Left cardiac atrium (tissue), 4 donors: Measurements from ENCODE around the gene CLNK. TPM values are rescaled to one million over a fixed set of nuclear protein-coding genes. Genes with fewer than 3 reads are reported as not detected.

Experiments
- ATAC-seq, 2 donors: fragments of 200-7000 bp; cut with Tn5 transposase; one replicate each; pipeline ENCODE4 v1.9.1; 2020; ENCODE audit warnings: mild to moderate bottlenecking in 2 of 2, moderate library complexity in 2 of 2
- DNase-seq: peaks from one replicate; pipeline ENCODE4 v3.0.0-alpha.2; 2020
- intact Hi-C, 2 donors: fragments of 100-400 bp; cut with DNase I; formaldehyde crosslinking; loops; one replicate each; pipeline versions ENCODE4 v1.14.1 to v1.15.1; 2022 to 2023
- total RNA-seq, 2 donors: library from RNA; stranded (reverse); fragmentation: NEBNext Ultra II Directional; extraction: Animal tissue kit (Norgen Biotek cat#: 25700); gene quantifications; one replicate each; pipeline ENCODE4 v1.2.1, GENCODE V29; 2021
- donor health status: DM: no; HTN: yes; CAD: no.
- donor health status: DM: no; HTN: yes; CAD: no; lungs with severe emphysema.
- donor health status: DM: yes; HTN: yes; CAD: no.
- donor health status: Dilated cardiomyopathy.

The CLNK gene
- total RNA-seq, 2 donors from 2014 or later, result not detected

DNA sequence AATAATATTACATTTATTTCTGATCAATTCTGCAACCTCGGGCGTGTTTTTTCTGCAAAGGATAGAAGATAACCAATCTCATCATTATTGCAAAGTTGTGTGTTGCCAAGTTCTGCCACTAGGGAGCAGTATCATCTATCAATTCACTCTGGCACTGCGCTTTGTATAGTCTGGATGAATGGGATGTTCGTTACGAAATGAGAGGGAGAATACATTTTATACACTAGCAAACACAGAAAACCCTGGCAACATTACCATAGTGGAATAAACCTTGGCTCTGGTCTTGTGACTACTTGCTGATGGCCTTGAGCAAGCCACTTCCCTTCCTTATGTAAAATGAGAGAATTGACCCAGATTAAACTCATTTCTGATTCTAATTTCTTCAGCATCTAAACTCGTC lies 129.9 kb downstream of the CLNK start:
- peak; percentile 78 to 82 for ATAC-seq
- no peak for DNase-seq
- intact Hi-C loops, result no loop called here

DNA sequence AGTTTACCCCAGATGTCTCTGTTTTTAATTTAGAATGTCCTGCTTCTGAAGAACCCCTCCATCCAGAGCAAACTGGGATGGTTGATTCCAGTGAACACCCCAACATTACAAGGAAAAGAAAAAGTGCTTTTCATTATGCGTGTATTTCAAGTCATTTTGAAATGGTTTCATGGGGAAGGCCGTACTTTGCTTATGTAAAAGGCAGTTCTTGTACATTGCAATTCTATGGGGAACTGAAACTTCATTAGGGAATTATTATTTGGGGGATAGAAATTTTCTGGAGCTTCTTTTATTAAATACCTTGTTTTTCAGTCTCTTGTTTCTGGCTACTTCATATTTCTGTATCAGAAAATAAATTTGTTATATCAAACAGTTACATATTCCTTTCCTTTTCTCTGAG lies 130.4 kb downstream of the CLNK start:
- DNase-seq (no peak), ATAC-seq (no peak)
- intact Hi-C loops, result no loop called here

GRCh38 chr4:10552591-10553280 lies 131.8 kb downstream of the CLNK start:
- DNase-seq (no peak), ATAC-seq (no peak)
- intact Hi-C loops, result no loop called here

- no peak for DNase-seq
- intact Hi-C loops, result no loop called here
- no peak for ATAC-seq
These were observed 148.7 kb downstream of the CLNK start for GRCh38 chr4:10535912-10536311.

- intact Hi-C loops, result no loop called here
- no peak for ATAC-seq
- no peak for DNase-seq
These were observed 149.7 kb downstream of the CLNK start for GRCh38 chr4:10534820-10535219.

GRCh38 chr4:10532155-10532554 lies 152.4 kb downstream of the CLNK start:
- intact Hi-C loops, result no loop called here
- no peak for DNase-seq
- ATAC-seq, result no peak

DNA sequence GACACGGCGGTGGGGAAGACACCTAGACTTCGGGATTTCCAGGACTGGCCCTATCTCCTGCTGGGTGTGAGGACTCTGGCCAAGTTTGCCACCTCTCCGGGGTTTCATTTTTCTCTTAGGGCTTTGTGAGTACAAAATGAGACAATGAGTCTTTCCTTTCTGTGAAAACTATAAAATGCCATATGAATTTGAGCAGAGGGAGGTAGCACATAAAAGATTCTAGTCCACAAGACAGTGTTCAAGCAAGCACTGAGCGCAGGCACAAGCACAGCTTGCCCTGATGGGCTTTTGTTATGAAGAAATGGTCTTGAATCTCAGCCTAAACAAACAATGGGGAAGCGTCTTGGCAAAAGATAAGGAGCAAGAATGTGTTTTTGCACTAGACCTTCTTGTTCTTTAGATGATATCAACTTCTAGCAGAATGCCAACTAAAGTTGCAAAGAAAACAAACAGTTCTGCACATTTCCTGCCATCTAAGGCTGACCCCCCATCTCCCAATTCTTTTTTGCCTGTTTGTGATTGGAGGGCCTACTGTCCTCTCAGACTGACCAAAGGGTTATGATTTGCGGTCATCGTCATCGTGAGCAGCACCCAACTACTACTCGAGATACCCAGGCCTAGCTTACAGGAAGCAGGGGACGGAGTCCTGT lies 154.3 kb downstream of the CLNK start:
- ATAC-seq, result peak; percentile 78 to 79
- intact Hi-C loops, result no loop called here
- DNase-seq, result peak; percentile 34

DNA sequence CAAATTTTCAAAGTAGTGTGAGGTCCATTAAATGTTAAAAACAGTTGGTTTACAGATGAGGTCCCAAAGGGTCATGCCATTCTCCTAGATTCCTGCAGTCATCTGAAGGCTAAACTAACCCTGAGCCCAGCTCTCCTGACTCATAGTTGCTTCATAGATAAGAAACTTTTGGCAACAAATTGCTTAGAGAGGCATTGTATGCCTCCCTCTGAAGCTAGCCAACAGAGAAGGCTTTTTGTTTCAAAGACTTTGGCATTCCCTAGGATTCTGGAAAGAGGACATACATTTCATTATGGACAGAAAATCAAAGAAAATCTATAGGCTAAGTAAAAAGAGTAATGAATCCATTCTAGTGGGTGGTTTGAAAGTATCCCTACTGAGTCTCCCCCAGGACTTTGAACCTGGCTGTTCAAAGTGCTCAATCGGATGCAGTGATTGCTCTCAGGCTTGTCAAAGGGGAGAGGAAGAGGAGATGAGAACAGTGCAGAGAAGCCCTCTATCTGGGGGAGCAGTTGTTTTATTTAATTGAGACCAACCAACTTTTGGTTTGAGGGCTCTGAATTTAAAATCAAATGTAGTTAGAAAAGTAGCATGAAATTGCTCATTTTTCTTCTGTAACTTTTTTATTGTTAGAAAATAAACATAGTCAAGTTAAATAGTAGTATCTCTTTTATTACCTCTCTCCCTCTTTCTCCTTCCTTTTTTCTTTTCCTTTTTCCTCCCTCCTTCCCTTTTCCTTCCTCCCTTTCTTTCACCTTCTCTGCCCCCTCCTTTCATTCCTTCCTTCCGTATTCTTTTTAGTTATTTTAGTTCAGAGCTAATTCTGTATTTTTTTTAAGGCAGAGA lies 155.1 kb downstream of the CLNK start:
- ATAC-seq (peak in 1 of 2 donors; percentile 97), DNase-seq (no peak)
- intact Hi-C loops, result no loop called here

- no peak for ATAC-seq
These were observed 157.1 kb downstream of the CLNK start for GRCh38 chr4:10527438-10527837.

GRCh38 chr4:10526429-10527222 lies 157.9 kb downstream of the CLNK start:
- intact Hi-C loops, result no loop called here
- ATAC-seq (no peak), DNase-seq (no peak)

More at GRCh38 chr4:10527438-10527837, 157.1 kb downstream of the CLNK start:
- no peak for DNase-seq
- intact Hi-C loops, result no loop called here

- ATAC-seq (peak; percentile 50 to 76), DNase-seq (no peak)
- intact Hi-C loops, result no loop called here
These were observed 160.3 kb downstream of the CLNK start for GRCh38 chr4:10524196-10524833.

- ATAC-seq (no peak), DNase-seq (no peak)
- intact Hi-C loops, result no loop called here
These were observed 163.1 kb downstream of the CLNK start for GRCh38 chr4:10521424-10521823.

- intact Hi-C loops, result no loop called here
These were observed 174.8 kb downstream of the CLNK start for GRCh38 chr4:10509733-10510132.

DNA sequence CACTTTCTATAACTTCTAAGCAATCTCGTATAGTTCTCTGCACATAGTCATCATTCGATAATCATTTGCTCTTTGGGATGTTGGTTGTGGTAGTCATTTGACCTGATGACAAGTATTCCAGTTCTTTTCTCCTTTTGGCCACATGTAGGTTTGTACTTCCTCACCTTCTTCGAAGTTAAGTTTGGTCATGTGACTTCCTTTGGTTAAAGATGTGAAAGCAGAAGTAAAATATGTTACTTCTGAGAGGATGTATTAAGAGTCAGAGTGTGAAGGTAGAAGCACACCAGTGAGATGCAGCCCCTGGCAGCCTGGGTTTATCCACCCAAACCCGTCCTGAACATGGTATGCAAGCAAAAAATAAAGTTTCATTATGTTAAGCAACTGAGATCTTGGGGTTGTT lies 178.5 kb downstream of the CLNK start:
- intact Hi-C loops, result no loop called here
- DNase-seq (no peak), ATAC-seq (no peak)

More at GRCh38 chr4:10509733-10510132, 174.8 kb downstream of the CLNK start:
- ATAC-seq (no peak), DNase-seq (no peak)

GRCh38 chr4:10504570-10505179 lies 179.9 kb downstream of the CLNK start:
- intact Hi-C loops, result no loop called here
- DNase-seq (no peak), ATAC-seq (no peak)

- no peak for DNase-seq
- intact Hi-C loops, result no loop called here
- ATAC-seq, result no peak
These were observed 181.9 kb downstream of the CLNK start for GRCh38 chr4:10502717-10503116.

- DNase-seq (no peak), ATAC-seq (no peak)
- intact Hi-C loops, result no loop called here
These were observed 183.8 kb downstream of the CLNK start for GRCh38 chr4:10500776-10501175.

DNA sequence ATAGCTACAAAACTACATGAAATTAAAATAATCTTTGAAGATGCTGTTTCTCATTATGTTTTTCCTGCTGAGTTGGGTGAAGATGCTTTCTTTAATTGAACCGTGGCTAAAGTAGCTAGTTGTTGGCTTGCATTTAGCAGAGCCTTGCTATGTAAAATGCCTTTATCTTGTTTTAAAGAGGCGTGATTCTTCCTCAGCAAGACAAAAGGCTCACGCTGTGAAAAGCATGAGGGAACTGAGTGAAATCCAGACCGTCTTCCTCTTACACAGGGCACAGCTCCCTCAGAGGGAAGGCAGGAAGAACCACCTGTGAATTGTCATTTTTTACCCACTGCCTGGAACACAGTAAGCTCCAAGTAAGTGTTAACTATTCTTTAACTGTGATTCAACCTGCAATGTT lies 188.4 kb downstream of the CLNK start:
- intact Hi-C loops, result no loop called here
- DNase-seq, result no peak
- ATAC-seq, result no peak

DNA sequence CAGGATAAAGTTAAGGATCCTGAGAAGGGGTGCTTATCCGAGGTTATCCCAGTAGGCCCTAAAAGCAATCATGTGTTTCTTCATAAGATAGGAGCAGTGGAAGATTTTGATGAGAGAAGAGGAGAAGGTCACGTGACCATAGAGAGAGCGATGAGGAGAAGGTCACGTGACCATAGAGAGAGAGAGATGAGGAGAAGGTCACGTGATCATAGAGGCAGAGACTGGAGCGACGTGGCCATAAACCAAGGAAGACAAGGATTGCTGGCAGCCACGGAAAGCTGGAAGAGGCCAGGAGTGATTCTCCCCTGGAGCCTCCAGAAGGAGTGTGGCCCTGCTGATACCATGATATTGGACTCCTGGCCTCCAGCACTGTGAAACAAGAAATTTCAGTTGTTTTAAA lies 188.9 kb downstream of the CLNK start:
- no peak for DNase-seq
- ATAC-seq, result no peak
- intact Hi-C loops, result no loop called here
